LNCaP clone FGC (cell line): Measurements from ENCODE around the gene PHLPP1.
A peak's percentile ranks its signal among the peaks of the same experiment; 100 is the strongest.

Experiments used
- DNase-seq: peaks from one replicate; pipeline ENCODE4 v3.0.0-alpha.2; 2011; ENCODE audit warnings: low read depth
- H3K4me3 ChIP-seq: 2 replicates; pipeline ENCODE4 v1.5.1; 2011; ENCODE audit warnings: mild to moderate bottlenecking, low read depth, low read length, control low read depth
- CTCF ChIP-seq: IDR thresholded peaks from 2 replicates; pipeline ENCODE4 v1.5.1; 2012; ENCODE audit warnings: mild to moderate bottlenecking; ENCODE audit not compliant: control insufficient read depth, insufficient read depth; ENCODE audit errors: extremely low read depth

PHLPP1 gene

GRCh38 chr18:62981566-62981965 lies 266.2 kb downstream of the PHLPP1 start:
- no peak for DNase-seq
- H3K4me3 ChIP-seq = no peak overlapping the region
- TF ChIP-seq CTCF = no peak

- peak; percentile 7 for DNase-seq
- no peak overlapping the region for H3K4me3 ChIP-seq
- peak; percentile 83 for TF ChIP-seq CTCF
Measured at GRCh38 chr18:62982600-62983251, 267.4 kb downstream of the PHLPP1 start.

GRCh38 chr18:62984656-62985315 lies 269.4 kb downstream of the PHLPP1 start:
- H3K4me3 ChIP-seq = no peak overlapping the region
- no peak for TF ChIP-seq CTCF
- DNase-seq = no peak

- DNase-seq = no peak
- H3K4me3 ChIP-seq = no peak overlapping the region
- TF ChIP-seq CTCF = no peak
Measured at GRCh38 chr18:62986490-62986889, 271.1 kb downstream of the PHLPP1 start.

- TF ChIP-seq CTCF = no peak
- DNase-seq = no peak
- no peak overlapping the region for H3K4me3 ChIP-seq
Measured at GRCh38 chr18:62987055-62987830, 271.9 kb downstream of the PHLPP1 start.

- TF ChIP-seq CTCF = no peak
- H3K4me3 ChIP-seq = no peak overlapping the region
- DNase-seq = no peak
Measured at GRCh38 chr18:62987859-62988258, 272.5 kb downstream of the PHLPP1 start.

- DNase-seq = no peak
- TF ChIP-seq CTCF = no peak
- H3K4me3 ChIP-seq = no peak overlapping the region
Measured at GRCh38 chr18:62988471-62988870, 273.1 kb downstream of the PHLPP1 start.
